DOHH2 (cell line): Measurements from ENCODE around the gene P2RY6.

Source experiments
- H3F3A ChIP-seq: fragments of 200-600 bp; sonication (generic), shearing (Covaris generic); 2 replicates; pipeline ENCODE4 v1.6.0; 2016; ENCODE audit warnings: antibody characterized with exemption, mild to moderate bottlenecking; ENCODE audit not compliant: control insufficient read depth, insufficient read depth
- H3K27ac ChIP-seq: fragments of 200-600 bp; sonication (generic); 2 replicates; pipeline ENCODE4 v1.5.1; 2014; ENCODE audit warnings: low read depth, mild to moderate bottlenecking, low read length, moderate library complexity
- H3K27me3 ChIP-seq: fragments of 200-600 bp; sonication (generic); 2 replicates; pipeline ENCODE4 v1.6.1; 2014; ENCODE audit warnings: mild to moderate bottlenecking, low read length, mixed read lengths; ENCODE audit not compliant: control insufficient read depth
- H3K36me3 ChIP-seq: fragments of 200-600 bp; sonication (generic); 2 replicates; pipeline ENCODE4 v1.6.1; 2014; ENCODE audit warnings: mild to moderate bottlenecking, low read length, moderate library complexity, mixed read lengths; ENCODE audit not compliant: control insufficient read depth
- H3K4me1 ChIP-seq: fragments of 200-600 bp; sonication (generic); 2 replicates; pipeline ENCODE4 v1.6.1; 2014; ENCODE audit warnings: mild to moderate bottlenecking, low read length, mixed read lengths; ENCODE audit not compliant: control insufficient read depth
- H3K4me2 ChIP-seq: fragments of 200-600 bp; sonication (generic); 2 replicates; pipeline ENCODE4 v1.6.0; 2014; ENCODE audit warnings: mild to moderate bottlenecking, low read length, moderate library complexity
- H3K4me3 ChIP-seq: fragments of 200-600 bp; sonication (generic); 2 replicates; pipeline ENCODE4 v1.5.1; 2014; ENCODE audit warnings: mild to moderate bottlenecking, low read length, mixed read lengths
- H3K79me2 ChIP-seq: fragments of 200-600 bp; sonication (generic); 2 replicates; pipeline ENCODE4 v1.6.1; 2014; ENCODE audit warnings: mild to moderate bottlenecking, low read length, mixed read lengths; ENCODE audit not compliant: control insufficient read depth
- H3K9me2 ChIP-seq: fragments of 200-600 bp; sonication (generic); replicated peaks from 2 replicates; pipeline ENCODE4 v1.6.1; 2014; ENCODE audit warnings: mild to moderate bottlenecking, low read length, mixed read lengths; ENCODE audit not compliant: control insufficient read depth
- H3K9me3 ChIP-seq: fragments of 200-600 bp; sonication (generic); 2 replicates; pipeline ENCODE4 v1.6.1; 2014; ENCODE audit warnings: antibody characterized with exemption, low read length, mixed read lengths; ENCODE audit not compliant: control insufficient read depth, insufficient read depth
- H4K20me1 ChIP-seq: fragments of 200-600 bp; sonication (generic); 2 replicates; pipeline ENCODE4 v1.6.0; 2014; ENCODE audit warnings: low read depth, mild to moderate bottlenecking, antibody characterized with exemption, low read length, moderate library complexity; ENCODE audit not compliant: control insufficient read depth, insufficient read depth
- EZH2phosphoT487 ChIP-seq: fragments of 200-600 bp; sonication (generic); IDR thresholded peaks from 2 replicates; pipeline ENCODE4 v1.6.1; 2017; ENCODE audit warnings: borderline replicate concordance, mild to moderate bottlenecking, antibody characterized with exemption, low read length, moderate library complexity, mixed read lengths
- TF ChIP-seq, protein P1 (sequence below): fragments of 200-600 bp; sonication (generic); IDR thresholded peaks from one replicate; pipeline ENCODE4 v1.5.1; 2014; ENCODE audit warnings: antibody characterized with exemption, mild to moderate bottlenecking, low read depth, low read length; ENCODE audit not compliant: poor library complexity, severe bottlenecking

P2RY6 gene

DNA sequence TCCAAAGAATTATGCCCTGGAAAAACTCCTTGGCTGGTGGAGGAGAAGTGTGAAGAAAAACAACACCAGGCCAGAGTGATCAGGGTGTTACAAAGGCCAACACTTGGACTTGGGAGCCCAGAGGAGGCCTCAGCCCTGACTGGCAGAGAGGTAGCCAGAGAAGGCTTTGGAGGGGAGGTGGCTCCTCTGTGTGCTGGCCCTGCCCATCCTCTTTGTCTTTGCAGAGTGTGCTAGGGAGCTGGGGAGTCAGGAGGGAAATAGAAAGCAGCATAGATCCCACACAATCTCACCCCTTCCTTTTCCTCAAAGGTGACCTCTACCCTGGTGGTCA is 12.0 kb upstream of the P2RY6 start:
- H3K36me3 ChIP-seq, result no peaks in the 10 kb centered on the region
- H3F3A ChIP-seq, result no peaks in the 10 kb centered on the region
- H3K27ac ChIP-seq, result no peak overlapping the region
- no peaks in the 10 kb centered on the region for H3K9me3 ChIP-seq
- H3K4me1 ChIP-seq, result no peaks in the 10 kb centered on the region
- no peak overlapping the region for H3K4me3 ChIP-seq
- no peaks in the 10 kb centered on the region for H3K9me2 ChIP-seq
- no peaks in the 10 kb centered on the region for H3K79me2 ChIP-seq
- H3K4me2 ChIP-seq, result no peak overlapping the region
- TF ChIP-seq EZH2phosphoT487, result no peak
- TF ChIP-seq, protein P1, sequence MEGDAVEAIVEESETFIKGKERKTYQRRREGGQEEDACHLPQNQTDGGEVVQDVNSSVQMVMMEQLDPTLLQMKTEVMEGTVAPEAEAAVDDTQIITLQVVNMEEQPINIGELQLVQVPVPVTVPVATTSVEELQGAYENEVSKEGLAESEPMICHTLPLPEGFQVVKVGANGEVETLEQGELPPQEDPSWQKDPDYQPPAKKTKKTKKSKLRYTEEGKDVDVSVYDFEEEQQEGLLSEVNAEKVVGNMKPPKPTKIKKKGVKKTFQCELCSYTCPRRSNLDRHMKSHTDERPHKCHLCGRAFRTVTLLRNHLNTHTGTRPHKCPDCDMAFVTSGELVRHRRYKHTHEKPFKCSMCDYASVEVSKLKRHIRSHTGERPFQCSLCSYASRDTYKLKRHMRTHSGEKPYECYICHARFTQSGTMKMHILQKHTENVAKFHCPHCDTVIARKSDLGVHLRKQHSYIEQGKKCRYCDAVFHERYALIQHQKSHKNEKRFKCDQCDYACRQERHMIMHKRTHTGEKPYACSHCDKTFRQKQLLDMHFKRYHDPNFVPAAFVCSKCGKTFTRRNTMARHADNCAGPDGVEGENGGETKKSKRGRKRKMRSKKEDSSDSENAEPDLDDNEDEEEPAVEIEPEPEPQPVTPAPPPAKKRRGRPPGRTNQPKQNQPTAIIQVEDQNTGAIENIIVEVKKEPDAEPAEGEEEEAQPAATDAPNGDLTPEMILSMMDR, result no peak
- H4K20me1 ChIP-seq, result no peaks in the 10 kb centered on the region
- peaks cover 19% of the 10 kb centered on the region; the same call in 1 of the 2 replicates for H3K27me3 ChIP-seq

DNA sequence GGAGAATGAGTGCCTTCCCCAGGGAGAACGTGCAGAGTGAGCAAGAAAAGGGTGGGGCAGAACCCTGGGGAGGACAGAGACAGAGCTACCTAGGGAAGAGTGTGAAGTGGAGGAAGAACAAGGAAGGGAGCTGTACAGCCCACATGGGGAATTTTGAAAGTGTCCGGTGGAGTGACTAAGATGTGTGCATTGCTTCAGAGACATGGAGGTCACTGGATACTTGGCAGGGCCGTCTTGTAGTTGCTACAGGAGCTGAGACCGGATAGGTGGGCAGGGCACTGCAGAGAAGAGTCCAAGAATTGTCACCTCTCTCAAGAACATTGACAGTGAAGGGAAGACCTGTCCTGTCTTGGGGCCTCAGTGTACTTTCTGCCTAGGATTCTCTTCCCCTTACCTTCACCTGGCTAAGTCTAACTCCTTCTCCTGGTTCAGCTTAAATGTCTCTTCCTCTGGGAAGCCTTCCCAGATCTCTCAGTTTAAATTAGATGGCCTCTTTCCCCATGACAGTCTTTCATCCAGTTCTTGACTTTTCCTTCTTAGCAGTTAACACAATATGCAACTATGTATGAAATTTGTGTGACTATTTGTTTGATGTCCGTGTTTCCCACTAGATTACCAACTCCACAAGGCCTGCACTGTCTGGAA is 9.2 kb upstream of the P2RY6 start:
- Histone ChIP-seq H3K36me3 (no peaks in the 10 kb centered on the region), H3F3A (no peaks in the 10 kb centered on the region), H3K4me3 (no peak overlapping the region), H3K79me2 (no peaks in the 10 kb centered on the region), H3K4me1 (no peaks in the 10 kb centered on the region), H3K4me2 (no peak overlapping the region), H3K27ac (no peak overlapping the region), H3K9me3 (no peaks in the 10 kb centered on the region), H4K20me1 (no peaks in the 10 kb centered on the region; the same call in 1 of the 2 replicates), H3K9me2 (no peaks in the 10 kb centered on the region), H3K27me3 (peaks cover 42% of the 10 kb centered on the region; the same call in 1 of the 2 replicates)
- no peak for TF ChIP-seq EZH2phosphoT487

DNA sequence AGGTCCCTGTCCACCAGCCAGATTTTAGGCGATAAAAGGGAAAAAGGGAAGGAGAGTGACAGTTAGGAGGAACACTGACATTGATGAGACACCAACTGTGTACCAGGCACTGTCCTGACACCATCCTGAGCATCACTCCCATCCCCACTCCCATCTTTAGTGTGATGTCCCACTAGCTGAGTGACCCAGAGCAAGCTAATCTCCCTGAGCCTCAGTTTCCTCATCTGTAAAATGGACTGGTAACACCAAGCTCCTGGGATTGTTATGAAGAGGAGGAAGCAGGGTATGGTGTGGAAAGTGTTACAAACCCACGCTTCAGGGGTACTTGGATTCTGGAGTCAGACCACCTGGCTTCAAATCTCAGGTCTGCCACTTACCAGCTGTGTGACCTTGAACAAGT is 8.5 kb upstream of the P2RY6 start:
- no peak overlapping the region for H3K27ac ChIP-seq
- H3K9me3 ChIP-seq, result no peaks in the 10 kb centered on the region
- H4K20me1 ChIP-seq, result no peaks in the 10 kb centered on the region; the same call in 1 of the 2 replicates
- no peaks in the 10 kb centered on the region for H3K9me2 ChIP-seq
- no peak for TF ChIP-seq EZH2phosphoT487
- TF ChIP-seq, protein P1, result no peak
- H3F3A ChIP-seq, result no peaks in the 10 kb centered on the region
- no peaks in the 10 kb centered on the region for H3K36me3 ChIP-seq
- H3K27me3 ChIP-seq, result peaks cover 44% of the 10 kb centered on the region; the same call in 1 of the 2 replicates
- H3K79me2 ChIP-seq, result no peaks in the 10 kb centered on the region
- H3K4me1 ChIP-seq, result no peaks in the 10 kb centered on the region
- H3K4me2 ChIP-seq, result no peak overlapping the region
- no peak overlapping the region for H3K4me3 ChIP-seq

DNA sequence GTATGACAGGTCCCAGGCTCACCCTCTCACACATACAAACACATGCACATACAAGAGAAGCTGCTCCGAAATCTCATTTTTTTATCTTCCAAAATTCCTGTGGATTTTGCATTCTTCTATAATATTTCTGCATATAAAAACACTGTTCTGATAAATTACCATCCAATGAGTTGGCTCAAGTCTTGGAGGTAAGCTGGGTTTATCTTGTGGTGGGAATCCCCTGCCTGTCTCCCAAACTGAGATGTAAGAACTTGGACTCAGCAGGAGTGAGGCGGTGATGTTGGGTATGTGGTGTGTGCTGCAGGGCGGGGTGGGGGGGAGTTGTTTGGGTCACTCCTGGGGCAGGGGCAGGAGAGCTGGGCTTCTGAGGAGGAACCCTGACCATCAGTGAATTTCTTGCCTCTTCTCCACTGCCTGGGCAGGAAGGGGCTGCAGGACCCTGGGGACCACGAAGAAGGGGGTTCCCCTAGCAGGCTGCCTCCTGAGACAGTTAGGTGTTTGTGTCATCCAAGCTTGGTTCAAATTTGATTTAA is 6.8 kb upstream of the P2RY6 start:
- no peak overlapping the region for H3K4me3 ChIP-seq
- no peaks in the 10 kb centered on the region for H3F3A ChIP-seq
- peaks cover 49% of the 10 kb centered on the region; the same call in 1 of the 2 replicates for H3K27me3 ChIP-seq
- no peak for TF ChIP-seq EZH2phosphoT487
- TF ChIP-seq, protein P1, result no peak
- H3K79me2 ChIP-seq, result no peaks in the 10 kb centered on the region
- H3K36me3 ChIP-seq, result no peaks in the 10 kb centered on the region
- no peaks in the 10 kb centered on the region for H3K9me2 ChIP-seq
- 0 out of 2 replicates have a peak, but pooled peaks cover 3% of the 10 kb centered on the region for H3K4me1 ChIP-seq
- H3K9me3 ChIP-seq, result no peaks in the 10 kb centered on the region
- no peak overlapping the region for H3K4me2 ChIP-seq
- no peaks in the 10 kb centered on the region; the same call in 1 of the 2 replicates for H4K20me1 ChIP-seq
- no peak overlapping the region for H3K27ac ChIP-seq
